ENCODE measurements around the gene MYH9.

DNA sequence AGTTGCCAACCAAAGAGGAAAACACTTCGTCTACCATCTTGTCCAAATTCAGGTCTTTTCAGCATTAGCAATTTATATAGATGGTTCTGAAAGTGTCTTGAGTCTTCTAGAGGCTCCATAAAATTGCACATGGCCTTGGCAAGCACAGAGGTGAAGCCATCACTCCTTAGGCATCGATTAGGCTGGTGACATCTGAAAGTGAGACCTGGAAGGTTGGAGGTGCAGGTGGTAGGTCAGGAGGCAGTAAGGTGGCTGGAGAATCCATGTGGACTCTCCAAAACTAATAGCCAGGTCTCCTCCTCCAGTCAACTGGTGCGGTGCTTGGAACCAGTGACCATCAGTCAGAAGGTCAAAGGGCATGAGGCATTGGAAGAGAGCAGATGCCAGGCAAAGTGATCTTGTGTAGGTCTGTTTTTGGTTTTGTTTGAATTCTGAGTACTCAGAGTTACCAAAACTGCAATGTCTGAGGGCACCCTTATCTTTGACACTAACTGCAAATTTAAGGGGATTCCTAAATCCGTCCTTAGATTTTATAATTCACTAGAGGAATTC is 141.9 kb downstream of the MYH9 start:
- no peak for TF ChIP-seq SP1 (IDR thresholded peaks at IDR 0.05)
- no peak for TF ChIP-seq ELF4 (IDR thresholded peaks at IDR 0.05)
- no peak for TF ChIP-seq ARNT (IDR thresholded peaks at IDR 0.05)

All from HEK293T (cell line).